ENCODE measurements around the gene TMEM11.

The TMEM11 gene

GRCh38 chr17:21173543-21173942 is 40.4 kb downstream of the TMEM11 start:
- Histone ChIP-seq H3K4me3 (ENCODE audit: low read depth, low read length) (no peak overlapping the region), H3K9me3 (ENCODE audit: control insufficient read depth, insufficient read depth, low read length) (no peaks in the 10 kb centered on the region), H3K27me3 (ENCODE audit: control insufficient read depth, insufficient read depth, low read length) (no peaks in the 10 kb centered on the region), H3K4me1 (ENCODE audit: control insufficient read depth, insufficient read depth, low read length) (no peaks in the 10 kb centered on the region), H3K9ac (ENCODE audit: low read depth, low read length) (no peak overlapping the region), H3K36me3 (ENCODE audit: control insufficient read depth, insufficient read depth, low read length) (peaks cover 13% of the 10 kb centered on the region)

- H3K4me1 ChIP-seq (ENCODE audit: control insufficient read depth, insufficient read depth, low read length) = no peaks in the 10 kb centered on the region
- no peak overlapping the region for H3K9ac ChIP-seq (ENCODE audit: low read depth, low read length)
- H3K36me3 ChIP-seq (ENCODE audit: control insufficient read depth, insufficient read depth, low read length) = peaks cover 14% of the 10 kb centered on the region
- H3K4me3 ChIP-seq (ENCODE audit: low read depth, low read length) = no peak overlapping the region
- no peaks in the 10 kb centered on the region for H3K9me3 ChIP-seq (ENCODE audit: control insufficient read depth, insufficient read depth, low read length)
- H3K27me3 ChIP-seq (ENCODE audit: control insufficient read depth, insufficient read depth, low read length) = no peaks in the 10 kb centered on the region
Observed at GRCh38 chr17:21172846-21173245, 41.1 kb downstream of the TMEM11 start.

GRCh38 chr17:21171970-21172510 is 41.9 kb downstream of the TMEM11 start:
- Histone ChIP-seq H3K4me3 (ENCODE audit: low read depth, low read length) (no peak overlapping the region), H3K9ac (ENCODE audit: low read depth, low read length) (no peak overlapping the region), H3K4me1 (ENCODE audit: control insufficient read depth, insufficient read depth, low read length) (no peaks in the 10 kb centered on the region), H3K9me3 (ENCODE audit: control insufficient read depth, insufficient read depth, low read length) (no peaks in the 10 kb centered on the region), H3K36me3 (ENCODE audit: control insufficient read depth, insufficient read depth, low read length) (peaks cover 14% of the 10 kb centered on the region), H3K27me3 (ENCODE audit: control insufficient read depth, insufficient read depth, low read length) (no peaks in the 10 kb centered on the region)

- no peak overlapping the region for H3K9ac ChIP-seq (ENCODE audit: low read depth, low read length)
- H3K36me3 ChIP-seq (ENCODE audit: control insufficient read depth, insufficient read depth, low read length) = peaks cover 14% of the 10 kb centered on the region
- H3K27me3 ChIP-seq (ENCODE audit: control insufficient read depth, insufficient read depth, low read length) = no peaks in the 10 kb centered on the region
- no peak overlapping the region for H3K4me3 ChIP-seq (ENCODE audit: low read depth, low read length)
- H3K4me1 ChIP-seq (ENCODE audit: control insufficient read depth, insufficient read depth, low read length) = no peaks in the 10 kb centered on the region
- no peaks in the 10 kb centered on the region for H3K9me3 ChIP-seq (ENCODE audit: control insufficient read depth, insufficient read depth, low read length)
Observed at GRCh38 chr17:21171309-21171922, 42.5 kb downstream of the TMEM11 start.

- Histone ChIP-seq H3K9ac (ENCODE audit: low read depth, low read length) (no peak overlapping the region), H3K9me3 (ENCODE audit: control insufficient read depth, insufficient read depth, low read length) (no peaks in the 10 kb centered on the region), H3K4me3 (ENCODE audit: low read depth, low read length) (no peak overlapping the region), H3K27me3 (ENCODE audit: control insufficient read depth, insufficient read depth, low read length) (no peaks in the 10 kb centered on the region), H3K4me1 (ENCODE audit: control insufficient read depth, insufficient read depth, low read length) (no peaks in the 10 kb centered on the region), H3K36me3 (ENCODE audit: control insufficient read depth, insufficient read depth, low read length) (peaks cover 14% of the 10 kb centered on the region)
Observed at GRCh38 chr17:21170809-21171208, 43.2 kb downstream of the TMEM11 start.

- Histone ChIP-seq H3K9ac (ENCODE audit: low read depth, low read length) (no peak overlapping the region), H3K36me3 (ENCODE audit: control insufficient read depth, insufficient read depth, low read length) (peaks cover 10% of the 10 kb centered on the region), H3K9me3 (ENCODE audit: control insufficient read depth, insufficient read depth, low read length) (no peaks in the 10 kb centered on the region), H3K4me1 (ENCODE audit: control insufficient read depth, insufficient read depth, low read length) (no peaks in the 10 kb centered on the region), H3K4me3 (ENCODE audit: low read depth, low read length) (no peak overlapping the region), H3K27me3 (ENCODE audit: control insufficient read depth, insufficient read depth, low read length) (no peaks in the 10 kb centered on the region)
Observed at GRCh38 chr17:21169496-21169895, 44.5 kb downstream of the TMEM11 start.

GRCh38 chr17:21168555-21168865 is 45.5 kb downstream of the TMEM11 start:
- H3K4me1 ChIP-seq (ENCODE audit: control insufficient read depth, insufficient read depth, low read length) = no peaks in the 10 kb centered on the region
- H3K4me3 ChIP-seq (ENCODE audit: low read depth, low read length) = no peak overlapping the region
- H3K36me3 ChIP-seq (ENCODE audit: control insufficient read depth, insufficient read depth, low read length) = peaks cover 10% of the 10 kb centered on the region
- no peaks in the 10 kb centered on the region for H3K9me3 ChIP-seq (ENCODE audit: control insufficient read depth, insufficient read depth, low read length)
- no peak overlapping the region for H3K9ac ChIP-seq (ENCODE audit: low read depth, low read length)
- H3K27me3 ChIP-seq (ENCODE audit: control insufficient read depth, insufficient read depth, low read length) = no peaks in the 10 kb centered on the region

GRCh38 chr17:21167303-21167702 is 46.7 kb downstream of the TMEM11 start:
- Histone ChIP-seq H3K36me3 (ENCODE audit: control insufficient read depth, insufficient read depth, low read length) (peaks cover 7% of the 10 kb centered on the region), H3K27me3 (ENCODE audit: control insufficient read depth, insufficient read depth, low read length) (no peaks in the 10 kb centered on the region), H3K4me1 (ENCODE audit: control insufficient read depth, insufficient read depth, low read length) (no peaks in the 10 kb centered on the region), H3K9ac (ENCODE audit: low read depth, low read length) (no peak overlapping the region), H3K4me3 (ENCODE audit: low read depth, low read length) (no peak overlapping the region), H3K9me3 (ENCODE audit: control insufficient read depth, insufficient read depth, low read length) (no peaks in the 10 kb centered on the region)

GRCh38 chr17:21166595-21167210 is 47.3 kb downstream of the TMEM11 start:
- no peak overlapping the region for H3K4me3 ChIP-seq (ENCODE audit: low read depth, low read length)
- no peaks in the 10 kb centered on the region for H3K9me3 ChIP-seq (ENCODE audit: control insufficient read depth, insufficient read depth, low read length)
- no peaks in the 10 kb centered on the region for H3K27me3 ChIP-seq (ENCODE audit: control insufficient read depth, insufficient read depth, low read length)
- H3K36me3 ChIP-seq (ENCODE audit: control insufficient read depth, insufficient read depth, low read length) = peaks cover 2% of the 10 kb centered on the region
- H3K9ac ChIP-seq (ENCODE audit: low read depth, low read length) = peak overlapping the region; percentile 2
- H3K4me1 ChIP-seq (ENCODE audit: control insufficient read depth, insufficient read depth, low read length) = no peaks in the 10 kb centered on the region

- Histone ChIP-seq H3K4me3 (ENCODE audit: low read depth, low read length) (no peak overlapping the region), H3K27me3 (ENCODE audit: control insufficient read depth, insufficient read depth, low read length) (no peaks in the 10 kb centered on the region), H3K9ac (ENCODE audit: low read depth, low read length) (no peak overlapping the region), H3K36me3 (ENCODE audit: control insufficient read depth, insufficient read depth, low read length) (peaks cover 2% of the 10 kb centered on the region), H3K4me1 (ENCODE audit: control insufficient read depth, insufficient read depth, low read length) (no peaks in the 10 kb centered on the region), H3K9me3 (ENCODE audit: control insufficient read depth, insufficient read depth, low read length) (no peaks in the 10 kb centered on the region)
Observed at GRCh38 chr17:21165922-21166594, 47.9 kb downstream of the TMEM11 start.

- no peak overlapping the region for H3K9ac ChIP-seq (ENCODE audit: low read depth, low read length)
- no peak overlapping the region for H3K4me3 ChIP-seq (ENCODE audit: low read depth, low read length)
- no peaks in the 10 kb centered on the region for H3K27me3 ChIP-seq (ENCODE audit: control insufficient read depth, insufficient read depth, low read length)
- H3K9me3 ChIP-seq (ENCODE audit: control insufficient read depth, insufficient read depth, low read length) = no peaks in the 10 kb centered on the region
- H3K36me3 ChIP-seq (ENCODE audit: control insufficient read depth, insufficient read depth, low read length) = peaks cover 2% of the 10 kb centered on the region
- no peaks in the 10 kb centered on the region for H3K4me1 ChIP-seq (ENCODE audit: control insufficient read depth, insufficient read depth, low read length)
Observed at GRCh38 chr17:21164620-21165019, 49.3 kb downstream of the TMEM11 start.

GRCh38 chr17:21164216-21164615 is 49.7 kb downstream of the TMEM11 start:
- Histone ChIP-seq H3K9me3 (ENCODE audit: control insufficient read depth, insufficient read depth, low read length) (no peaks in the 10 kb centered on the region), H3K27me3 (ENCODE audit: control insufficient read depth, insufficient read depth, low read length) (no peaks in the 10 kb centered on the region), H3K4me3 (ENCODE audit: low read depth, low read length) (no peak overlapping the region), H3K4me1 (ENCODE audit: control insufficient read depth, insufficient read depth, low read length) (no peaks in the 10 kb centered on the region), H3K9ac (ENCODE audit: low read depth, low read length) (no peak overlapping the region), H3K36me3 (ENCODE audit: control insufficient read depth, insufficient read depth, low read length) (peaks cover 2% of the 10 kb centered on the region)
